NCI-H2107 (cell line): ENCODE results near the gene TRAPPC3L.
"Not testable (repeated sequence)": the region's sequence is repeated elsewhere in the genome, so short reads cannot be mapped to it uniquely, and the experiment has no call there.

Experiments used
- DNase-seq: peaks from one replicate; lab custom pipeline; 2025; lab: John Stamatoyannopoulos, UW

Gene TRAPPC3L

GRCh38 chr6:116513224-116513875, 32.1 kb downstream of the TRAPPC3L start:
- DNase-seq, result no peak

- DNase-seq, result no peak
Measured at GRCh38 chr6:116512734-116513133, 32.8 kb downstream of the TRAPPC3L start.

- DNase-seq, result no peak
Measured at GRCh38 chr6:116512111-116512559, 33.3 kb downstream of the TRAPPC3L start.

DNA sequence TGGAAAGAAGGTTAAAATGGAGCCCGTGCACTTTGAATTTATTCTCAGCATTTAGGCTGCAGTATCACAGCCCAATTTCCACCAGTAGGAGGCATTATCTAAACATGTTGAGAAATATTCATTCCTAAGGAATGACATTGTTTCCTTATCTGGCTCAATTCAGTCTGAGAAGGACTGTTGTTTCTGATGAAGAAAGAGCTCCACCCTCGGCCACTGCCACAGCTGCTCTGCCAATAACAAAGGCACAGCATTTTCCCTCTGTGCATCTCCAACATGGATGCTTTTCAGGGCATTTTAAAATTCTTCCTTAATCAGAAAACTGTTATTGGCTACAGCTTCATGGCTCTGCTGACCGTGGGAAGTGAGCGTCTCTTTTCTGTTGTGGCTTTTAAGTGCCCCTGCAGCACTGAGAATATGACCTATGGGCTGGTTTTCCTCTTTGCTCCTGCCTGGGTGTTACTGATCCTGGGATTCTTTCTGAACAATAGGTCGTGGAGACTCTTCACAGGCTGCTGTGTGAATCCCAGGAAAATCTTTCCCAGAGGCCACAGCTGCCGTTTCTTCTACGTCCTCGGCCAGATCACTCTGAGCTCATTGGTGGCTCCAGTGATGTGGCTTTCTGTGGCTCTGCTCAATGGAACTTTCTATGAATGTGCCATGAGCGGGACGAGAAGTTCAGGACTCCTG, 33.9 kb downstream of the TRAPPC3L start, which contains the start of gene CALHM5:
Gene CALHM5 (plus strand): TSS at position 216 of the 687 bp plus-strand sequence. CDS start 58 bp downstream, at position 274.
- DNase-seq, result no peak

DNA sequence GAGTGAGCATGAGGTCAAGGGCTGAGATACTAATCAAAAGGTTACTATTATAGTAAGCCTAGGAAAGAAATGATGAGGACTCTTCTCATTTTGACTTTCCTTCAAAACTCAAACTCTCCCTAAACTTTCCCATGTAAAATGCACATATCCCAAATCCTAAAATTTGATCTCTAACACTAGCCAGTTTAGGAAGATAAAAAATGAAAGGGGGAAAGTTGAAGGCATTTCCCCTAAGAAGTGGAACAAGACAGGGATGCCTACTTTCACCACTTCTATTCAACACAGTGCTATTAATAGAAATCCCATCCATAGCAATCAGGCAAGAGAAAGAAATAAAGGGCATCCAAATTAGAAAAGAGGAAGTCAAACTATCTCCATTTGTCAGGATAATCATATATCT, 37.0 kb downstream of the TRAPPC3L start:
- DNase-seq, result no peak

DNA sequence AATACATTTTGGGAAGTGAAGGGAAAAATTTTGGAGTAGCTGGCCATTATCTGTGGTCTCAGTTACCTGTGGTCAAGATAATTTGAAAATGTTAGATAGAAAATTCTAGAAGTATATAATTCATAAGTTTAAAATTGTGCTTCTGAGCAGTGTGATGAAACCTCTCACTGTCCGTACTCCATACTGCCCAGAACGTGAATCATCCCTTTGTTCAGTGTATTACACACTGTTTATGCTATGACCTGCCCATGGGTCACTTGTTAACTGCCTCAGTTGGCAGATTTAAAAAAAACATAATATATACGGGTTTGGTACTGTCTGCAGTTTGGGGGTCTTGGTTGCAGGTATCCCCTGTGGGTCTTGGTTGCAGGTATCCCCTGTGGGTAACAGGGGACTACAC, 38.2 kb downstream of the TRAPPC3L start:
- no peak for DNase-seq

DNA sequence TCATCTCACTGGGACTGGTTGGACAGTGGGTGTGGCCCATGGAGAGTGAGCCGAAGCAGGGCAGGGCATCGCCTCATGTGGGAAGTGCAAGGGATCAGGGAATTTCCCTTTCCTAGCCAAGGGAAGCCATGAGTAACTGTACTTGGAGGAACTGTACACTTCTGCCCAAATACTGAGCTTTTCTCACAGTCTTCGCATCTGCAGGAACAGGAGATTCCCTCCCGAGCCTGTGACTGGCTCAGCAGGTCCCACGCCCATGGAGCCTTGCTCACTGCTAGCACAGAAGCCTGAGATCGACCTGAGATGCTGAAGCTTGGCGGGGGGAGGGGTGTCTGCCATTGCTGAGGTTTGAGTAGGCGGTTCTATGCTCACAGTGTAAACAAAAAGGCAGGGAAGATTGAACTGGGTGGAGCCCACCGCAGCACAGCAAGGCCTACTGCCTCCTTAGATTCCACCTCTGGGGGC, 44.5 kb downstream of the TRAPPC3L start:
- DNase-seq, result no peak

DNA sequence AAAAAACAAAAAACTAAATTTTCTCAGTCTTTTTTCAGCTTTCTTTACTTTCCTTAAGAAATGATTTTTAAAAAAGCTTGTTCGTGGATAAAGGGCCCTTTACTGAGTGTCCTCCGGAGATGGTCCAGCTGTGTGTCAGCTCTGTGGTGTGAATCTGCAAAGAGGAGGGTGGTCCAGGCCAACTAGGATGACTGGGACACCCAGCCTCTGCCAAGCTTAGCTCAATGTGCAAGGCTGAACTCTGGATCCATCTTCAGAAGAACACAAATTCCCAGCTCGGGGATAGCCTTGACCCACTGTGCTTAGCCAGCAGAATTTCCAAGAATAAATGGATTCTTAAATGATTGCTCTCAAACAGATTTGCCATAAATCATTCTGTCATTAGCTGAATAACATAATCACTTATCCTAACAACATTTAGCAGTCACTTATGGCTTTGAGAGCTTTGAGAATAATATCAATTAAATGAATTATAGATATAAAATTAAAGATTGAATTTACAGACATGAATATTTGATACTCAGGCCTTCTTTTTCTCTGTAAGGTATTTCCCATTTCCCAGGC, 48.3 kb downstream of the TRAPPC3L start:
- DNase-seq, result no peak

DNA sequence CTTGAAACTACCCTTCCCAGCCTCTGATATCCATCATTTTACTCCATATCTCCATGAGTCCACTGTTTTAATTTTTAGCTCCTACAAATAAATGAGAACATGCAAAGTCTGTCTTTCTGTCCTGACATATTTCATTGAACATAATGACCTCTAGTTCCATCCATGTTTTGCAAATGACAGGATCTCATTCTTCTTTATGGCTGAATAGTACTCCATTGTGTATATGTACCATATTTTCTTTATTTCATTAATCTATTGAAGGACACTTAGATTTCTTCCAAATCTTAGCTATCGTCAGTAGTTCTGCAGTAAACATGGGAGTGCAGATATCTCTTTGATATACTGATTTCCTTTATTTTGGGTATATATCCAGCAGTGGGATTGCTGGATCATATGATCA, 50.3 kb downstream of the TRAPPC3L start:
- DNase-seq, result not testable (repeated sequence)

DNA sequence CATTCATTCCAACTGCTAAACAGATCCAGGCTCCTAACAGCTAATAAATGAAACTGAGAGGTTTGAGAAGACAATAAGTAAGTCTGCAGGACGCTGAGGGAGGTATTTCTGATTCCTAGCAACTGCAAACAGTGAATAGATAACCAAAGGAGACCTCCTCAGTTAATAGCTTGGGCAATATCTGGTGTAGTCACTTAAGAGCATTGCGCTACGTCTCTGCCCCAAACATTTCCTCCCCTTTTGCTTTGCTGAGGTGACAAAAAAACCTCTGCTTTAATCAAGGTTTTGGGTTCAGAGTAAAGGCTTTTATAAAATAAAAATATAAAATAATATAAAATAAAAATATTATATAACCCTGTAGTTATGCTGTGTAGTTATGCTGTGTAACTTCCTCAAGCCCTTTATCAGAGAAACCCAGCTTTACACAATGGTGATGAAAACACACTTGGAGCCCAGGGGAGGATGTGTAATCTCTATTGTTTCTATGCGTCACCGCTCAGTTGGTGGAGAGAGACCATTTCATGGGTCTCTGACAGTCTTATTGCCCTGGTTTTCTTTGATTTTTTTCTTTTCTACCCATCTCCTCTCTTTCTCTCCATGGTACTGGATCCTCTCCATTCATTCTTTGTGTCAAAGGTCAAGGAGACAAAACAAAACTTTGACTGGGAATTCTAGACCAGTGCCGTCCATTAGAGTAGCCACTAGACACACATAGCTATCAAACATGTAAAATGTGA, 53.0 kb downstream of the TRAPPC3L start:
- DNase-seq, result no peak

- no peak for DNase-seq
Measured at GRCh38 chr6:116491610-116492330, 53.7 kb downstream of the TRAPPC3L start.

DNA sequence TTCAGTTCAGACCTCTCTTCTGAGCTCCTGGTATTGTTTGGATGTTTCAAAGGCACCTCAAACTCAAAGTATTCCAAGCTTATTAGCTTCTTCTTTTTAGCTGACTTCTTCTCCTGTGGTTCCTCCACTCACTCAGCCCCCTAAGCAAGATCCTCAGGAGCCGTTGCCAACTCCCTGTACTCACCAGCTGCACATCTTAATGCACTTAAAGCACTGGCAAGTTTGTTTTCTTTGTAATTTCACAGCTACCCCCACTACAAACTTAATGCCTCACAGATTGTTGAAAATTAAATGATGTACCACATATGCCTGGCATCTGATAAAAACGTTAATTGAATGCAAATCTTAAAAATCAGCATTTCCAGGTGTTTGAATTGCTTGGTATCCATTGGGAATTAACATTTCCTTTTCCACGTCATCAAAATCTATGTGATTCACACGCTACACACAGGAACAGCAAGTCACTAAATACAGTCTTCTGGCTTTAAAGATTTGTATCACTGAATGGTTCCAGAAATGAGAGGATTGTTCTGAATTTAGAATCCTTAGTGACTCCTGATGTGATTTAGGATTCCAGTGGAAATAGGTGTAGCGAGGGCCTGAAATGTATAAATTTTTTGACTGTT, 59.8 kb downstream of the TRAPPC3L start:
- no peak for DNase-seq

GRCh38 chr6:116483616-116484015, 61.9 kb downstream of the TRAPPC3L start:
- no peak for DNase-seq

GRCh38 chr6:116482780-116483179, 62.7 kb downstream of the TRAPPC3L start:
- DNase-seq, result no peak

- DNase-seq, result no peak
Measured at GRCh38 chr6:116476002-116476678, 69.3 kb downstream of the TRAPPC3L start.

- no peak for DNase-seq
Measured at GRCh38 chr6:116475141-116475540, 70.3 kb downstream of the TRAPPC3L start.

- DNase-seq, result no peak
Measured at GRCh38 chr6:116472706-116473105, 72.8 kb downstream of the TRAPPC3L start.

DNA sequence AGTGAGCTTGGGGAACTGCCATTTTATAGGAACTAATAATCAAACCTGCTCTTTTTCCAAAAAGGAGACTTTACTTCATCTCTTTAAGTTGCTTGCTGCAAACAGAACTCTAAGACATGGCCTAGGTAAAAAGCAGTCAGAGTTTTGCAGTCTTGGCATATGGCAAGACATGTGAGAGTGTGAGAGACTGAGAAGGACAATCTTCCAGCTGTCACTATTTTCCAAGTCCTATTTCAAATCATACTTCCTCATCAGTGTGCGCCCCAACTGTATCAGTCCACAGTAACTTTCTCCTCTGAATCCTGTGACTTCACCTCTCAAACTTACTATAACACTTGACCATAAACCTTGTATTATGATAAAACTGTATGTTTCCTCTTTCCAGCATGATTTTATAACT, 74.0 kb downstream of the TRAPPC3L start:
- DNase-seq, result no peak

DNA sequence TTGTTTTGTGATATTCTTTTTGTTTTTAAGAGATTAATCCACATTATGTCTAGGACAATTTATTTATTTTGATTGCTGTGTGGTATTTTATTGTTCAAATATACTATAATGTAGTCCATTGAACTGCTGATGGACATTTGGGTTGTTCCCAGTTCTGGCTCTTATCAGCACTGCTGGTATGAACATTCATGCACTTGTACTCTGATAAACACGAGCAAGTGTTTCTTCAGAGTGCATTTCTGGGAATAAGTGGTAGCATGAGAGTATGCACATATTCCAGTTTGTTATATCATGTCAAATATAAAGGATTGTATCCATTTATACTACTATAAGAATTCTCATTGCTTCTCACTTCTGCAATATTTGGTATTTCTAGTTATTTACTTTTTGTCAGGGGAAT, 77.2 kb downstream of the TRAPPC3L start:
- no peak for DNase-seq

DNA sequence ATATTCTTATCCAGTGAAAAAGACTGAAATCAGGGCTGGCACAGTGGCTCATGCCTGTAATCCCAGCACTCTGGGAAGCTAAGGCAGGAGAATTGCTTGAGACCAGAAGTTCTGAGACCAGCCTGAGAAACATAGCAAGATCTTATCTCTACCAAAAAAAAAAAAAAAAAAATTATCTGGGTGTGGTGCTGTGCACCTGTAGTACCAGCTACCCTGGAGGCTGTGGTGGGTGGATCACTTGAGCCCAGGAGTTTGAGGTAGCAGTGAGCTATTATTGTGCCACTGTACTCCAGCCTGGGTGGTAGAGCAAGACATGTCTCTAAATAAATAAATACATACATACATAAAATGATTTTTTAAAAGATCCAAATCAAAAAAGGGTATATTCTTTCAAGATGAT, 78.0 kb downstream of the TRAPPC3L start:
- no peak for DNase-seq

- DNase-seq, result no peak
Measured at GRCh38 chr6:116467096-116467495, 78.4 kb downstream of the TRAPPC3L start.
